Stomach smooth muscle (tissue), 2 donors: ENCODE data around the gene DCBLD1.

Source experiments
- H3K27ac ChIP-seq: one replicate; pipeline ENCODE4 v1.7.0; 2013; ENCODE audit warnings: mild to moderate bottlenecking, low read length, inconsistent platforms
- H3K27me3 ChIP-seq, 2 donors: one replicate each; pipeline ENCODE4 v1.7.0; 2013; ENCODE audit warnings: low read length in 2 of 2; ENCODE audit not compliant: insufficient read depth in 2 of 2, control insufficient read depth in 1 of 2
- H3K36me3 ChIP-seq, 2 donors: one replicate each; pipeline ENCODE4 v1.7.0; 2013; ENCODE audit warnings: low read length in 2 of 2; ENCODE audit not compliant: control insufficient read depth in 2 of 2, insufficient read depth in 2 of 2
- H3K4me1 ChIP-seq: one replicate; pipeline ENCODE4 v1.7.0; 2013; ENCODE audit warnings: low read length; ENCODE audit not compliant: control insufficient read depth, insufficient read depth
- H3K4me3 ChIP-seq, 2 donors: one replicate each; pipeline ENCODE4 v1.7.0; 2013; ENCODE audit warnings: low read length in 2 of 2
- H3K9ac ChIP-seq, 2 donors: one replicate each; pipeline ENCODE4 v1.7.0; 2013; ENCODE audit warnings: low read length in 2 of 2, mild to moderate bottlenecking in 1 of 2
- H3K9me3 ChIP-seq, 2 donors: one replicate each; pipeline ENCODE4 v1.7.0; 2013; ENCODE audit warnings: low read length in 2 of 2; ENCODE audit not compliant: control insufficient read depth in 2 of 2
- donor health status: healthy.
- donor health status: Pancreatic carcinoma.

Gene DCBLD1

DNA sequence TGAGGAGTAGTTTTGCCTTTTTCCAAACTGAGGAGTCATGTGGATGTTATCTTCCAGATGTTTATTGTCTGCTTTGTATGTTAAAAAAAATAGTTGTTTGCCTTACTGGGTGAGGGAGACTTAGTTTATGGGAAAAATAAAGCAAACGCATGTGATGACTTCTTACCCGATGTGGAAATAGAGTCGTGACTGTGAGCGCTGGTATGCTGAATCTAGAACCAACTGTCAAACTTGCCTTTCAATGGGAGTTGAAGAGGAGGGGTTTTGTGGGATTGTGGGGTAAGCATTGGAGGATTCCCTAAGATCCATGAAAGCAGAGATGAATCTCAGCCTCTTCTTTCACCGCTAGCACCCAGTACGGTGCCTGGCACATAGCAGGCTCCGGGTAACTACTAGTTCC is 5.3 kb downstream of the DCBLD1 start:
- Histone ChIP-seq H3K27ac (no peak overlapping the region), H3K27me3 (no peaks in the 10 kb centered on the region), H3K9ac (no peak overlapping the region), H3K36me3 (no peaks in the 10 kb centered on the region), H3K4me3 (no peak overlapping the region), H3K9me3 (no peaks in the 10 kb centered on the region), H3K4me1 (peaks cover 6% of the 10 kb centered on the region)

DNA sequence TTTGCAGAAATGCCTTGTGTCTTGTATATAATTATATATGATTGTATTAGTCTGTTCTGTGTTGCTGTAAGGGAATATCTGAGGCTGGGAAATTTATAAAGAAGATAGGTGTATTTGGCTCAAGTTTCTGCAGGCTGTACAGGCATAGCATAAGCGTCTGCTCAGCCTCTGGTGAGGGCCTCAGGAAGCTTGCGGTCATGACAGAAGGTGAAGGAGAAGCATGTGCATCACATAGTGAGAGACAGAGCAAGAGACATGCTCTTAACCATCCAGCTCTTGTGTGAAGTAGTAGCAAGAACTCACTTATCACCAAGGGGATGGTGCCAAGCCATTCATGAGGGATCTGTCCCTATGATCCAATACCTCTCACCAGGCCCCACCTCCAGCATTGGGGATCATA is 6.5 kb downstream of the DCBLD1 start:
- H3K27ac ChIP-seq, result no peak overlapping the region

DNA sequence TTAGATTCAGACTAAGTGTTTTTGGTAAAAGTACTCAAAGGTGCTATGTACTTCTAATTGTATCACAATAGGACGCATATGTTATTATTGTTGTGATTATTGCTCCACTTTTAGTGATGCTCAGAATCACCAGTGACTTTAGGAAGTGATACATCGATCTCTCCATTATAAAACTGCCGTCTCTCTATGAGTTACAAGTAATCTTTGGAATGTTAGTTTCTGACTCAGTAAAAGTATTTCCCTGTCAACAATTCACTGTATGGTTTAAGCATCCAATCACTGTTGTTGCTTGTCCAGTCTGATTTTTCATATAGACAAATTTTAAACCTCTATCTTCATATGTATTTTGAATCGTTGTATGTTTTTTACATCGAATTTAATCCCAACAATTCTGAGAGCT is 9.4 kb downstream of the DCBLD1 start:
- no peak overlapping the region for H3K4me3 ChIP-seq
- H3K27me3 ChIP-seq, result no peaks in the 10 kb centered on the region
- H3K9ac ChIP-seq, result no peak overlapping the region
- H3K9me3 ChIP-seq, result no peaks in the 10 kb centered on the region
- no peaks in the 10 kb centered on the region for H3K36me3 ChIP-seq
- no peak overlapping the region for H3K27ac ChIP-seq
- H3K4me1 ChIP-seq, result no peaks in the 10 kb centered on the region

More for the DNA sequence above, 6.5 kb downstream of the DCBLD1 start:
- H3K9me3 ChIP-seq, result no peaks in the 10 kb centered on the region
- no peak overlapping the region for H3K4me3 ChIP-seq
- H3K36me3 ChIP-seq, result no peaks in the 10 kb centered on the region
- no peaks in the 10 kb centered on the region for H3K27me3 ChIP-seq
- no peak overlapping the region for H3K9ac ChIP-seq
- H3K4me1 ChIP-seq, result peaks cover 4% of the 10 kb centered on the region

DNA sequence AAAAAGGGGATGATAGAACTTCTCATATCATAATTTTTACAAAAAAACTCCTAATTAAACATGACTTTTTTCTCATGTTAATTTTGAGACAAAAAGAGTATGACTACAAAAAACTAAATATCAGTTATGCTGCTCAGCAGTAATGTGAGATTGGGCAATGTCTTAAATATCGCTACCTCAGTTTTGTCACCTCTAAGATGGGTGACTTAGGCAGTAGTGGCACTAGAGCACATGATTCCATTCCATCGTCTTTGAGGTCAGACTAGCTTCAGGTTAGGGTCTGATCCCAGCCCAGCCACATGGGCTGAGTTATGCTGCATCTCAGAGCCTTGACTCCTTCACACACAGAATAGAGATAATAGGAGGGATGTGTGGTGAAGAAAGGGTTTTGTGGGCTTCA is 11.0 kb downstream of the DCBLD1 start:
- H3K27me3 ChIP-seq, result no peaks in the 10 kb centered on the region
- H3K9me3 ChIP-seq, result no peaks in the 10 kb centered on the region
- no peak overlapping the region for H3K4me3 ChIP-seq
- no peaks in the 10 kb centered on the region for H3K36me3 ChIP-seq
- no peak overlapping the region for H3K27ac ChIP-seq
- no peaks in the 10 kb centered on the region for H3K4me1 ChIP-seq
- H3K9ac ChIP-seq, result no peak overlapping the region

DNA sequence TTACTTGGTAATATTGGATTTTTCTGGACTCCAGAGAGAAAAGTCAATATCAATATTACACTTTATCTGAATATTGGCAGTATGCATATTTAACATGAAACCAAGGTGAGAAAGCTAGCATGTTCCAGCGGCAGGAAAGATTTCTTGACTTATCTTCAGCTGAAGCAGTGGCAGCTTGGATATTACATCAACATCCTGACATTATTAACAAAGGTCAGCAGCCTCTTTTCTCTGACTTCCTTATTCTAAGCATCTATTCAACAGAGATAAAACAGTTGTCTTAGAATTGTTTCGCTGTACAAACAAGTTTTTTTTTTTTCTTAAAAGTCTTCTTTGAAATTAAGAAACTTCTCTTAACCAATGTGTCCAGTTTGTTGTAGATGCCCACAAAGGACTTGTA is 11.8 kb downstream of the DCBLD1 start:
- Histone ChIP-seq H3K27ac (peak overlapping the region; percentile 26), H3K4me1 (no peaks in the 10 kb centered on the region), H3K27me3 (no peaks in the 10 kb centered on the region), H3K9ac (no peak overlapping the region), H3K4me3 (no peak overlapping the region), H3K36me3 (no peaks in the 10 kb centered on the region), H3K9me3 (no peaks in the 10 kb centered on the region)

DNA sequence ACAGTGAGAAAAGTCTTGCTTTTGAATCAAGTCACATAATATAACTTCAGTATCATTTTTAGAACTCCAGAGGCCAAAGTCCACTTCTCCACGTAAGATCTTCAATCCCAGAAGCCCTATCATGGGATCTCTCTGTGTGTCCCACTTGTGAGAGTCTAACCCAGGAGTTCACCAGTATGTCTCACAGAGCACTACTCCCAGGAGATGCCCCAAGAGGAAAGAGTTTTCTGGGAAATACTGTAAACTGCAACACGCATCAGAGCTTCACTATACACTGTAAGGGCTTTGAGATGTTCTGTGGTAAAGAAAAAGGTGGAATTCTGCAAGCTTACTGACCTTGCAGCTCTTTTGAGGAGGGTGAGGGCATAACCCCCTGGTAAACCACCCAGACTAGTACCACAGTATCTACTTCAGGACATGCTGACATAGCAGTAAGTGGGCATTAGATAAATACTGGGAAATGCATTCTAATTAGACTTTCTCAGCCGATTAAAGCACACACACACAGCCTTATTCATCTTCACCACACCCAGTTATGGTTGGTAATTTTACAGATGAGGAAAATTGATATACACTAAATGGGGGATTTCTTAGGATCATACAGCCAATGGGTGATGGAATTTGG is 12.3 kb downstream of the DCBLD1 start:
- Histone ChIP-seq H3K9ac (no peak overlapping the region), H3K27me3 (no peaks in the 10 kb centered on the region), H3K36me3 (no peaks in the 10 kb centered on the region), H3K4me1 (no peaks in the 10 kb centered on the region), H3K9me3 (no peaks in the 10 kb centered on the region), H3K27ac (peak overlapping the region; percentile 26), H3K4me3 (no peak overlapping the region)

DNA sequence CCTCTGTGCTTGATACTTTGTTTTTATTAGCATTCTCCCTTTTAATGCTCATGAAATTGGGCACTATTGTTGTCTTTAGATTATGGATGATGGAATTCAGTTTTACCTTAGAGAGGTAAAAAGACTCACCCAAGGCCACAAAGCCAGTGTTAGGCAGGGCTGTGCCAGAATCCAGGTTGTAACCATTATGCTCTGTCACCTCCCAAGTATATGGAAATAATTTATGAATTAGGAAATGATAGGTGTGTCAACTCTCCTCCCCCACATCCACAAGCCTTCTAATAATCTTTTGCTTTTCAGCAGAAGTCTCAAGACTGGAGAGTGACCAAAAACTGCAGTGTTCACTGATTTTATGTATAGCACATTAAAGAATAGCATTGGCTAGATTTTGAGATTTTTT is 13.0 kb downstream of the DCBLD1 start:
- Histone ChIP-seq H3K9ac (no peak overlapping the region), H3K27me3 (no peaks in the 10 kb centered on the region), H3K4me3 (no peak overlapping the region), H3K36me3 (no peaks in the 10 kb centered on the region), H3K4me1 (no peaks in the 10 kb centered on the region), H3K27ac (no peak overlapping the region), H3K9me3 (no peaks in the 10 kb centered on the region)

DNA sequence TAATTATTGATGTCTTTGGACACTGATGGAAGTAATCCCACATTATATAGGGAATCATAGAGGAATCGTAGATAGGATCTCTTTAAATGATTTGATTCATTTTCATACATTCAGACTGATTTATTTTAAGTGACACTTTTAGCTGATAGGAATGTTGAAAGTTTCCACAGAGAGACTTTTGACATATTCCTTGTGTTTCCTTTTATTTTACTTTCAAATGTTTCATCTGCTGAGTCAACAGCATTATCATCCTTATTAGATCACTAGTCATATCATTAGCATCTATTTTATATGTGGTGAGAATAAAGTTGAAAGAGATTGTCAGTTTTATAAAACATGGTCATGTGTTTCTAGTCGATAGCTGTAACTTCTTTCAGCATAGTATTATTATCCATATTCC is 13.4 kb downstream of the DCBLD1 start:
- Histone ChIP-seq H3K27ac (no peak overlapping the region), H3K4me1 (no peaks in the 10 kb centered on the region), H3K9me3 (no peaks in the 10 kb centered on the region), H3K4me3 (no peak overlapping the region), H3K27me3 (no peaks in the 10 kb centered on the region), H3K9ac (no peak overlapping the region), H3K36me3 (no peaks in the 10 kb centered on the region)

DNA sequence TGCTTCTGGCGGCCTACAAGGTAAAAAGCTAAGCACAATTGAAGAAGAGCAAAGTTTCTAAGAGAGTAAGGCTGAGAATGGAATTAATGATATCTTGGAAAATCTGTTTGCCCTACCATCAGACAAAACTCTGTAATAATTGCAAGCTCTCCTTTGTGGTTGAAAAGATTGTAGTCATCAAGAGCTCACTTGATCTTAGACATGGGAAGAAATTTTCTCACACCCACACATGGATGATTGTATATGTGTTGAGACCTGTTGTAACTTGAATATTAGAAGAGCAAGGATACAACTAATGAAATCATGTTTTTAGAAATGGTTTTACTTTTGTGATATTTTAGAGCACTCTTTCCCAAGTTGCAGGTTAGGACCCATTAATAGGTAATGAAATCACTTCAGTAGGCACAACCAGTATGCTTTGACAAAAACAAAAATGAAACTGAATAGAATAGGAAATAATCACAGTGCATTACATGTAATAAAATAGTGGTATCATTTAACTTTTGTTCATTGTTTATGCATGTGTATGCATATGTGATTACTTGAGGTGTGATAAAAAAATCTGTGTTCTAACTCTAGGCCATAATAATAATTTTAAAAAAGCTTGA is 14.0 kb downstream of the DCBLD1 start:
- Histone ChIP-seq H3K27ac (no peak overlapping the region), H3K27me3 (no peaks in the 10 kb centered on the region)

DNA sequence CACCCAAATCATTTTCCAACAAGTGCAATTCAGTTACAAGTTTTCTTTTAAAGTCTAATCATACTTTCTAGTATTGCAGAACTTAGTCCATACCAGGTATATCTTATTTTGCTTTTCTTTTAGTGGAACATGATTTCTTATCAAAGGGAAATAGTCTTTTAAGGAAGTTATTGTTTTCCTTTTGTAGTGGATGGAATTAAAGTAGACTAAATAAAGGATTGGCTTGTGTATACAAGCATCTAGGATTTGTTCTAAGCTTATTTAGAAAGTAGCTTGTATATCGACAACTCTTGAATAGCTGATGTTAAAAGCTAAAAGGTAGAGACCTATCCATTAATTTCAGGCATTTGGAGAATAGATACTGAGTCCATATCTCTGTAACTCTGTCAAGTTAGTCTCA is 14.8 kb downstream of the DCBLD1 start:
- H3K27me3 ChIP-seq, result no peaks in the 10 kb centered on the region
- H3K36me3 ChIP-seq, result no peaks in the 10 kb centered on the region
- no peak overlapping the region for H3K27ac ChIP-seq
- H3K4me1 ChIP-seq, result no peaks in the 10 kb centered on the region
- H3K4me3 ChIP-seq, result no peak overlapping the region
- H3K9me3 ChIP-seq, result no peaks in the 10 kb centered on the region
- no peak overlapping the region for H3K9ac ChIP-seq

More for the DNA sequence above, 14.0 kb downstream of the DCBLD1 start:
- Histone ChIP-seq H3K9ac (no peak overlapping the region), H3K36me3 (no peaks in the 10 kb centered on the region), H3K4me3 (no peak overlapping the region), H3K9me3 (no peaks in the 10 kb centered on the region), H3K4me1 (no peaks in the 10 kb centered on the region)

DNA sequence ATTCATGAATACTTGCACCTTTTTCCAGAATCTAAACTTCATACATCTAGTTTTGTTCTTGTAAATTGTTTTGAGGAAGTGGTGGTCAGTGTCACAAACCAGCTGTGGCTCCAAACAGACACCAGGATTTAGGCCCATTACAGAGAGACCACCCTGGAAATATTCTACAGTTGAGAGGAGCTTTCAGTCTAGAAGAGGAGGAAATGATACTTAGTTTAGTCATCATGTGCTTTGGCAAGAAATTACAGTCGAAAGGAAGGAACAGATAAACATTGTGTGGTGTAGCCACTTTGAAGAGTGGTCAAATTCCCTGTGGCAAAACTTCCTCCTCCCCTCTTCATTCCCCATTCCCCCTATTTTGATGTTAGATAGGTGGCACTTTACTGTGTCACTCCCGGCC is 15.7 kb downstream of the DCBLD1 start:
- Histone ChIP-seq H3K27me3 (no peaks in the 10 kb centered on the region), H3K27ac (no peak overlapping the region), H3K9ac (no peak overlapping the region), H3K4me3 (no peak overlapping the region), H3K36me3 (no peaks in the 10 kb centered on the region), H3K9me3 (no peaks in the 10 kb centered on the region), H3K4me1 (no peaks in the 10 kb centered on the region)
